AG10803 (cell line): Measurements from ENCODE around the gene IGFBP4.

Source experiments
- DNase-seq: peaks from one replicate; pipeline ENCODE4 v3.0.0; 2010; ENCODE audit warnings: low read depth
- H3K4me3 ChIP-seq: 2 replicates; pipeline ENCODE4 v1.5.1; 2011; ENCODE audit warnings: mild to moderate bottlenecking, low read length, control low read depth
- CTCF ChIP-seq: conservative IDR thresholded peaks from 2 replicates; pipeline ENCODE4 v1.5.1; 2011; ENCODE audit warnings: mild to moderate bottlenecking, low read length, control low read depth, inconsistent platforms

The IGFBP4 gene

GRCh38 chr17:40500190-40500589 lies 56.9 kb downstream of the IGFBP4 start:
- DNase-seq: no peak
- no peak overlapping the region for H3K4me3 ChIP-seq
- TF ChIP-seq CTCF: no peak

GRCh38 chr17:40500709-40501108 lies 57.5 kb downstream of the IGFBP4 start:
- no peak for DNase-seq
- TF ChIP-seq CTCF: no peak
- no peak overlapping the region for H3K4me3 ChIP-seq

GRCh38 chr17:40501499-40501911 lies 58.3 kb downstream of the IGFBP4 start, which contains the start of gene TNS4:
Gene TNS4, minus strand, starts transcription at chr17:40501623. Its CDS starts 5,198 bp downstream, at chr17:40496425.
- H3K4me3 ChIP-seq: no peak within 1 kb of the TSS
- DNase-seq: no peak
- no peak for TF ChIP-seq CTCF

- TF ChIP-seq CTCF: no peak
- H3K4me3 ChIP-seq: no peak overlapping the region
- no peak for DNase-seq
Observed at GRCh38 chr17:40502716-40503115, 59.5 kb downstream of the IGFBP4 start.

- no peak overlapping the region for H3K4me3 ChIP-seq
- TF ChIP-seq CTCF: no peak
- DNase-seq: no peak
Observed at GRCh38 chr17:40503154-40503553, 59.9 kb downstream of the IGFBP4 start.

GRCh38 chr17:40506786-40507185 lies 63.5 kb downstream of the IGFBP4 start:
- TF ChIP-seq CTCF: no peak
- DNase-seq: no peak
- H3K4me3 ChIP-seq: no peak overlapping the region
